GM23338 (cell line): ENCODE data around the gene TRIM36. TPM values are rescaled to one million over a fixed set of nuclear protein-coding genes. Genes with fewer than 3 reads are reported as not detected.

Experiments used
- ATAC-seq: fragments of 200-7000 bp; cut with Tn5 transposase; 3 replicates; pipeline ENCODE4 v1.9.1; 2020
- DNase-seq: peaks from one replicate; pipeline ENCODE4 v3.0.0-alpha.2; 2015; ENCODE audit warnings: low spot score
- H2AFZ ChIP-seq: fragments of 200-600 bp; sonication (generic); 2 replicates; pipeline ENCODE4 v1.8.0; 2016; ENCODE audit warnings: antibody characterized with exemption, mild to moderate bottlenecking, moderate library complexity
- H3F3A ChIP-seq: fragments of 200-600 bp; sonication (generic); replicated peaks from 2 replicates; pipeline ENCODE4 v1.8.0; 2017; ENCODE audit warnings: antibody characterized with exemption, mixed run types, low read depth
- H3K27ac ChIP-seq: fragments of 200-600 bp; sonication (generic); 2 replicates; pipeline ENCODE4 v1.6.1; 2016; ENCODE audit warnings: low read depth
- H3K27me3 ChIP-seq: fragments of 200-600 bp; sonication (generic); 2 replicates; pipeline ENCODE4 v1.8.0; 2016; ENCODE audit warnings: mild to moderate bottlenecking, mixed run types, moderate library complexity; ENCODE audit not compliant: insufficient read depth
- H3K36me3 ChIP-seq: fragments of 200-600 bp; sonication (generic); 2 replicates; pipeline ENCODE4 v1.8.0; 2016; ENCODE audit warnings: mild to moderate bottlenecking; ENCODE audit not compliant: insufficient read depth
- H3K4me1 ChIP-seq: fragments of 200-600 bp; sonication (generic); 2 replicates; pipeline ENCODE4 v1.8.0; 2016; ENCODE audit warnings: mild to moderate bottlenecking, moderate library complexity; ENCODE audit not compliant: insufficient read depth
- H3K4me2 ChIP-seq: fragments of 200-600 bp; sonication (generic); 2 replicates; pipeline ENCODE4 v1.7.1; 2017; ENCODE audit warnings: mixed run types
- H3K4me3 ChIP-seq: fragments of 200-600 bp; sonication (generic); 2 replicates; pipeline ENCODE4 v1.6.1; 2016; ENCODE audit warnings: mixed run types
- H3K79me2 ChIP-seq: fragments of 200-600 bp; sonication (generic); replicated peaks from 2 replicates; pipeline ENCODE4 v1.8.0; 2017; ENCODE audit warnings: mild to moderate bottlenecking; ENCODE audit not compliant: insufficient read depth
- H3K9me2 ChIP-seq: fragments of 200-600 bp; sonication (generic); 2 replicates; pipeline ENCODE4 v1.8.0; 2017; ENCODE audit not compliant: insufficient read depth
- H4K20me1 ChIP-seq: fragments of 200-600 bp; sonication (generic); replicated peaks from 2 replicates; pipeline ENCODE4 v1.8.0; 2017; ENCODE audit warnings: mild to moderate bottlenecking; ENCODE audit not compliant: insufficient read depth
- H3K27ac Mint-ChIP-seq: 2 replicates; pipeline ENCODE4 v1.8.0; 2020; ENCODE audit warnings: inconsistent platforms, mild to moderate bottlenecking, moderate library complexity, mixed read lengths
- H3K27me3 Mint-ChIP-seq: 3 replicates; pipeline ENCODE4 v1.8.0; 2022; ENCODE audit warnings: low read depth, mild to moderate bottlenecking, moderate library complexity, mixed read lengths, inconsistent platforms; ENCODE audit not compliant: insufficient read depth, poor library complexity
- H3K36me3 Mint-ChIP-seq: 3 replicates; pipeline ENCODE4 v1.8.0; 2021; ENCODE audit warnings: low read depth, mild to moderate bottlenecking, inconsistent platforms, moderate library complexity, mixed read lengths
- H3K4me1 Mint-ChIP-seq: 3 replicates; pipeline ENCODE4 v1.8.0; 2020; ENCODE audit warnings: mild to moderate bottlenecking, inconsistent platforms, mixed read lengths
- H3K4me3 Mint-ChIP-seq: 3 replicates; pipeline ENCODE4 v1.8.0; 2021; ENCODE audit warnings: moderate library complexity, mild to moderate bottlenecking, inconsistent platforms, mixed read lengths
- H3K9me3 Mint-ChIP-seq: 3 replicates; pipeline ENCODE4 v1.8.0; 2020; ENCODE audit warnings: moderate library complexity, mild to moderate bottlenecking, inconsistent platforms, mixed read lengths
- CREB1 ChIP-seq: fragments of 250-450 bp; sonication (Bioruptor Pico); IDR thresholded peaks from 2 replicates; pipeline ENCODE4 v1.5.0; 2020; ENCODE audit warnings: low read depth, mild to moderate bottlenecking, moderate library complexity
- CTCF ChIP-seq, 2 experiments: fragments of 200-600 bp in 1 of 2; sonication (generic) in 1 of 2; conservative IDR thresholded peaks; 2 replicates each; pipeline versions ENCODE4 v1.5.1 to v1.6.1; 2016 to 2017; ENCODE audit warnings: antibody characterized with exemption in 2 of 2, low read depth in 2 of 2, mild to moderate bottlenecking in 2 of 2, moderate library complexity in 1 of 2
- ETS1 ChIP-seq: IDR thresholded peaks from 2 replicates; pipeline ENCODE4 v1.6.1; 2016; ENCODE audit warnings: antibody characterized with exemption
- EZH2 ChIP-seq: fragments of 200-600 bp; sonication (generic); IDR thresholded peaks from one replicate; pipeline ENCODE4 v1.8.0; 2017; ENCODE audit warnings: antibody characterized with exemption, mild to moderate bottlenecking, low read depth; ENCODE audit not compliant: unreplicated experiment
- EZH2phosphoT487 ChIP-seq: fragments of 200-600 bp; sonication (generic); IDR thresholded peaks from one replicate; pipeline ENCODE4 v1.8.1; 2018; ENCODE audit warnings: antibody characterized with exemption; ENCODE audit not compliant: unreplicated experiment
- JUNB ChIP-seq: IDR thresholded peaks from one replicate; pipeline ENCODE4 v1.6.1; 2016; ENCODE audit warnings: antibody characterized with exemption; ENCODE audit not compliant: unreplicated experiment
- NANOG ChIP-seq: IDR thresholded peaks from 2 replicates; pipeline ENCODE4 v1.6.1; 2016; ENCODE audit warnings: antibody characterized with exemption, borderline replicate concordance
- POLR2AphosphoS5 ChIP-seq: IDR thresholded peaks from 2 replicates; pipeline ENCODE4 v1.6.1; 2016; ENCODE audit warnings: antibody characterized with exemption, low read depth
- REST ChIP-seq: IDR thresholded peaks from one replicate; pipeline ENCODE4 v1.6.1; 2018; ENCODE audit warnings: antibody characterized with exemption; ENCODE audit not compliant: unreplicated experiment
- STAT1 ChIP-seq: IDR thresholded peaks from one replicate; pipeline ENCODE4 v1.6.1; 2016; ENCODE audit warnings: antibody characterized with exemption; ENCODE audit not compliant: unreplicated experiment
- ZNF114 ChIP-seq: fragments of 250-450 bp; sonication (Bioruptor Pico); IDR thresholded peaks from 2 replicates; pipeline ENCODE4 v1.5.0; 2020; ENCODE audit warnings: mild to moderate bottlenecking, moderate library complexity
- ZNF331 ChIP-seq: fragments of 250-450 bp; sonication (Bioruptor Pico); IDR thresholded peaks from 2 replicates; pipeline ENCODE4 v1.5.0; 2020; ENCODE audit warnings: low read depth, mild to moderate bottlenecking, moderate library complexity
- polyA plus RNA-seq: library from polyadenylated mRNA; unstranded; fragments of >200 nt; fragmentation: Nextera tagmentation; extraction: Ambion mirVana; gene quantifications from 2 replicates; pipeline ENCODE4 v1.2.1, GENCODE V29; 2016
- total RNA-seq: library from RNA; depleted of rRNA; stranded (reverse); fragments of >200 nt; shearing (Covaris generic); gene quantifications from 2 replicates; pipeline ENCODE4 v1.2.3, GENCODE V29; 2014; rRNA removed

Gene TRIM36
- total and polyA plus RNA-seq, 2 experiments from 2014 or later, result 4.4 to 14.1 TPM

GRCh38 chr5:115079924-115080623, 89.6 kb downstream of the TRIM36 start:
- no peak for ATAC-seq
- Histone ChIP-seq H3K27ac (no peak overlapping the region), H3K4me1 (no peaks in the 10 kb centered on the region), H3K4me3 (no peak overlapping the region), H3K36me3 (no peaks in the 10 kb centered on the region), H3K79me2 (no peaks in the 10 kb centered on the region), H3K4me2 (no peak overlapping the region), H2AFZ (no peak overlapping the region), H3K27me3 (no peaks in the 10 kb centered on the region), H4K20me1 (no peaks in the 10 kb centered on the region), H3F3A (no peaks in the 10 kb centered on the region), H3K9me2 (peaks cover 6% of the 10 kb centered on the region; the same call in 1 of the 2 replicates)
- H3K9me3 Mint-ChIP-seq, result peaks cover 13% of the 10 kb centered on the region; the same call in 2 of the 3 replicates
- no peak overlapping the region for H3K27ac Mint-ChIP-seq
- TF ChIP-seq POLR2AphosphoS5 (no peak), ETS1 (no peak), STAT1 (no peak), NANOG (no peak), REST (no peak), CTCF (conservative IDR thresholded peaks at IDR 0.05; ENCODE audit: low read depth in 2 of 2) (no peak), EZH2 (no peak), CREB1 (CRISPR knock-in tag) (no peak), ZNF114 (CRISPR knock-in tag) (no peak), EZH2phosphoT487 (no peak), JUNB (no peak), ZNF331 (no peak)
- DNase-seq, result no peak
- H3K4me3 Mint-ChIP-seq, result no peak overlapping the region
- no peaks in the 10 kb centered on the region for H3K27me3 Mint-ChIP-seq
- H3K4me1 Mint-ChIP-seq, result no peaks in the 10 kb centered on the region; the same call in 2 of the 3 replicates
- no peaks in the 10 kb centered on the region; the same call in 2 of the 3 replicates for H3K36me3 Mint-ChIP-seq

Other genes starting within 250 kb of the TRIM36 start
- gene PGGT1B, start 93.0 kb upstream of the TRIM36 start, total RNA-seq, result 12.9 and 13.0 TPM in 2 replicates
- 6.4 and 8.6 TPM in 2 replicates for gene PGGT1B, start 93.0 kb upstream of the TRIM36 start, polyA plus RNA-seq
- 12.2 and 18.1 TPM in 2 replicates for gene CCDC112, start 126.7 kb upstream of the TRIM36 start, total RNA-seq
- gene CCDC112, start 126.7 kb upstream of the TRIM36 start, polyA plus RNA-seq, result 38.7 and 48.2 TPM in 2 replicates